GM18502 (cell line): Measurements from ENCODE around the gene MYO16.
"Not testable (repeated sequence)": the region's sequence is repeated elsewhere in the genome, so short reads cannot be mapped to it uniquely, and the experiment has no call there.

Experiments used
- ATAC-seq: cut with Tn5 transposase; IDR thresholded peaks from one replicate; pipeline ENCODE4 v1.9.1; 2021; ENCODE audit warnings: mild to moderate bottlenecking; ENCODE audit not compliant: unreplicated experiment, poor library complexity

MYO16 gene

GRCh38 chr13:109010912-109011311 is 381.5 kb downstream of the MYO16 start:
- no peak for ATAC-seq

GRCh38 chr13:109012115-109012514 is 382.7 kb downstream of the MYO16 start:
- no peak for ATAC-seq

- ATAC-seq = no peak
These were observed 392.1 kb downstream of the MYO16 start for GRCh38 chr13:109021558-109021957.

DNA sequence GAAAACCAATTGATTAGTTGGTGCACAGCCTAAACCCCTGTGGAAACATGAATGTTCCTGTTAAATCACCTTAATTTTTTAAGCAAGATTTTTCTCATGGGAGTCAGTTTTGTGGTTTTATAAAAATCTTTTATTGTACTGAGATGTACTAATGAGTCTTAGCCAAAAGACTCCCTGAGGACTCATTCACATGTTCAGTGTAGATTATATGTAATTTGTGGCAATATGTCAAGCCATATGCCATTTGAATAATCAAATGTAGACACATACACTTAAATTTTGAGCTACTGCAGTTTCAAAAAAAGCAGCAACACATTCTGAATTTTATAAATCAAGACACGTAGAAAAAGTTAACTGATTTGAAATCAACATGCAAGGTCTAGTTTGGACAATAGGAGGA is 395.2 kb downstream of the MYO16 start:
- no peak for ATAC-seq

- no peak for ATAC-seq
These were observed 396.9 kb downstream of the MYO16 start for GRCh38 chr13:109026266-109026665.

DNA sequence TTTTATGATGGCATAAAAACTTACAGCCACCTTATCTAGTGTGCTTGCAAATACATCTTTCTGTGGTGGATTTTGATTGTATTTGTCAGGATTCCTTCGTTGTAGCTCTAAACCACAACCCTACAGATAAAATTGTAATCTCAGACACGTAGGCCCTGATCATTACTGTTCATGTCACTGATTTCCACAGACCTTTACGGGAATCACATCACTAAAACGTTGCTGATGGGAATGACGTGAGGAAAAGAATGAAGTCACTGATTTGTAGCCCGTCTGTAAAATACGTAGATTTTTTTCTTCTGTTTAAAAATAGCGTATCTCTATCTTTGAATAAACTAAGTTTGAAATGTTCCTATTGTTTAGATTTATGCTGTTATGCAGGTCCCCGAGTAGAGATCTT is 399.2 kb downstream of the MYO16 start:
- no peak for ATAC-seq

DNA sequence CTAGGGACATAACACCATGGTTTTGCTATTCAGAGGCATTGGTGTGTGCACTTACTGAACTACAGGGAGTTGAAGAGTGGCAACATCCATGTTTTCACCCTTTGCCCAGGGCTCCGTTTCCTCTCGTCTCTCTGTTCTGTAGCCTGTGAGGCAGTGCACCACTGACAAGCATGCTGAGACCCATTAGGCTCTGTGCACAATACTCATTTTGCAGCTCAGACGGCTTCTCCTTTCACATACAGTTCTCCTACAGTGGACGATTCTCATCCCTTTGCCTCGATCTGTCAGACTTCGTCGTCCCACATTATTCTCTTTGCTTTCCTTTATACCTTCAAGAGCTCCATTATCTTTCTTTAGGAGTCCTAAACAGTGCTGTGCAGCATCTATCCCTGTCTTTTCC is 403.7 kb downstream of the MYO16 start:
- ATAC-seq = no peak

DNA sequence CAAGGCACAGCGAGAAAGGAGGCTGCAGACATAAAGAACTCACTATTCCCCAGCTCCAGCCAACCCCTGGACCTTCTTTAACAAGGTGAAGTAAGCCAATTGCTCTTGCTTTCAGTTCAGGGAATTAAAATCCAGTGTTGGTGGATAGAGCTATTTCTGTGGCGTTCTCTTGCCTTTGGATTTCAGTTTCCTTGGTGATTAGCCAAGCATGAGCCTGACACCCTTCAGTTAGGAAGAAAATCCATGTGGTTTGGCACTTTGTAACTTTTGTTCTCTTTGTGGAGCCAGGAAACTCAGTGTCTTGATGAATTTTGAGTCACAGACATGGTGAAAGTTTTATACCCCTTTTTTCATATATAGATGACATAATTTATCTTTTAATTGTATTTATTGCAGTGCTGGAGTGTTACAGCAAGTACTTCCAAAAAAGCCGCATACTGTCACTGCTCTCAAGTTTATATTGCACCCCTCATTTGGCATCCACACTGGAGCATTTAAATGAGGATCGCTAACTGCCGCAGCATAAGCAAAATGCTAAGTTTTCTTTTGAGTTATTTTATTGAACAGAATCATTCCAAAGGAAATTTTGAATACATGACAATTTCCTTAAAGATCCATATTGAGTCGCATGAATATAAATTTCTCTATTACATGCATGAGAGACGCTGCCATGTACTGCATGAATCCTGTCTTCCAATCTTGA is 406.8 kb downstream of the MYO16 start:
- ATAC-seq = no peak

GRCh38 chr13:109043636-109044035 is 414.2 kb downstream of the MYO16 start:
- no peak for ATAC-seq

DNA sequence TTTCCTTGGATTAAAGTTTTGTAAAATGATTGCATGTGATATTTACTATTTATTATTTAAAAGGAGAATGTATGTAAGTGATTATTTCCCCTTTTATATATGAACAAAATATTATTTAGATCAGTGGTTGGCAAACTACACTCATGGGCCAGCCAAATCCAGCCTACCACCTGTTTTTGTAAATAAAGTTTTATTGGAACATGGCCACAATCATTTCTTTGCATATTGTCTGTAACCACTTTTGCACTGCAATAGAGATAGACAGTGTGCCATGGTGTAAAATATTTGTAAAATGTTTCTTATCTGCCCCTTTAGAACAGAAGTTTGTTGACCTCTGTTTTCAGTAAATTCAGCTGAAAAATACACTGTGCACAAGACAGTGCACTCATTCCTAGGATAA is 426.4 kb downstream of the MYO16 start:
- no peak for ATAC-seq

- ATAC-seq = no peak
These were observed 428.7 kb downstream of the MYO16 start for GRCh38 chr13:109058087-109058486.

- no peak for ATAC-seq
These were observed 443.1 kb downstream of the MYO16 start for GRCh38 chr13:109072505-109072904.

DNA sequence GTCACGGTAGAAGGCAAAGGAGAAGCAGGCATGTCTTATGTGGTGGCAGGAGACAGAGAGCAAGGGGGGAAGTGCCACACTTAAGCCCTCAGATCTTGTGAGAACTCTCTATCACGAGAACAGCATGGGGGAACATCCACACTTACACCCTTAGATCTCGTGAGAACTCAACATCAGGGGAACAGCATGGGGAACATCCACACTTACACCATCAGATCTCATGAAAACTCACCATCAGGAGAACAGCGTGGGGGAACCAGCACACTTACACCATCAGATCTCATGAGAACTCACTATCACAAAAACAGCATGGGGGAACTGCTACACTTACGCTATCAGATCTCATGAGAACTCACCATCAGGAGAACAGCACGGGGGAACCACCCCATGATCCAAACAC is 445.0 kb downstream of the MYO16 start:
- ATAC-seq = no peak

DNA sequence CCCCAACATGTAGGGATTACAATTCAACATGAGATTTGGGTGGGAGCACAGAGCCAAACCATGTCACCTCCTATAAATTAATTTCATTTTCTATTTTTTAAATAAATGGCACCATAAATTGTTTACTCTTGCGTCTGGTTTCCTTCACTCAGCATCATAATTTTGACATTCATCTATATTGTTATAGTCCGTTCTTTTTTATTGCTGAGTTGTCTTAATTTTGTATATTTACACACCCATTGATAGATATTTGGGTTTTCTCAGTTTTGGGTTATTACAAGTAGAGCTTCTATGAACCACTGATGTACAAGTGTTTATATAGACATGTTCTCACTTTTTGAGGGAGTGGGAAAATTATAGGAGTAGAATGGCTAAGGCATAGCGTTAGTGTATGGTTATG is 445.4 kb downstream of the MYO16 start:
- no peak for ATAC-seq

DNA sequence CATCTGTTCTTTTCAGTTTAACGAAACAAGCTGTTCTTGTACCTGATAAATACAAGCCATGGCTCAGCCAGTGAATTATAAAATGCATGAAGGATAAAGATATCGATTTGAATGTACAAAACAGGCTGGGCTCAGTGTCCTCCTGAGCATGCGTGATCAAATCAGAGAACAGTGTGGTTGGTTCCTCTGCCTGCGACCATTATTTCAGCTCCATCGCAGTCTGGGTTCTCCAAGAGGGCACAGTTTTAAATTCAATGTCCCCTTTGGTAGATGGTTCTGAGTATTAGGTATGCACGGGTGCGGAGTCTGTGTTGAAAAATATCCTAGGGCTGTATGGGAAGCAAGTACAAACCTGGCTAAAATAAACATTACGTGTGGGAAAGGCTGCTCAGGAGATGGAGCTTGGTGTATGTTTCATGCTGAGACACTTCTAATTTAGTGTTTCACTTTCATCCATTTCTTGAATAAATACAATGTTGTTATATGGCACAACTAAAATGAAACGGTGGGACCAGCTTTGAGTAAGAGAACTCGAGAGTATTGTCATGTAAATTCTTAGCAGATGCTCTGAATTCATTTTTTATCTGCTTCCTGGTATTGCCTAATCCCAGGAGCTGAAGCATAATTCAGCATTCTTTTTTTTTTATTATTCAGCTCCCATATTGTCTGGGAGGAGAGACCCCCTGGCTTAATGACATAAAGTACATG is 458.7 kb downstream of the MYO16 start:
- no peak for ATAC-seq

DNA sequence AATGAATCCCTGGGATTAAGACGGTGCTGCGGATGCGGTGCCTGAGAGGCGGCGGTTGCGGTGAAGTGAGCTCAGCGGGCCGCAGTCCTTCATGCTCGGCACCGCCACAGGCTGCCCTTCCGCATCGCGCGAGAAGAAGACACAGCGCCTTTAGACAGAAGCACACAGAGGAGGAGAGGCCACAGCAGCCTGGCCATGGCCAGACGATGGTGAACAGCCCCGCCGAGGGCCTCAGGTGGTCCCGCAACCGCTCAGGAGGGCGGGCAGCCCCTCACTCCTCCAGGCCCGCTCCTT is 459.2 kb downstream of the MYO16 start:
- ATAC-seq = no peak

DNA sequence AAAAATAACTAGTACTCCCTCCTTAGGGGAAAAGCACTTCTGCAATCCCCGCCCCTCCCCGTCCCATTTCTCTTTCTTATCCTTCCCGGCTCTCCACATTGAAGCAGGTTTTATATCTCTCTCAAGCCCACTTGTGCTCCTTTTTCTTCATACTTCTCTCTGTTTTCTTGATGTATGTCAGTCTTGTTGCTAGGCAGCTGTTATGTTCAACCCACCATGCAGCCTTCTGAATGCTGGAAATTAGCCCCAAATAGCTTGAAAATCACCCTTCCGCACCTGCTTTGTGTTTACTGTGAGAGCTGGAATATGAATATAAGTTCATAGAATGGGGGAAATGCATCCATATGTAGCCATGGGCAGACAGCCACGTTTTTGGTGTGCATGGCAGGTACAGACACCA is 461.4 kb downstream of the MYO16 start:
- no peak for ATAC-seq

DNA sequence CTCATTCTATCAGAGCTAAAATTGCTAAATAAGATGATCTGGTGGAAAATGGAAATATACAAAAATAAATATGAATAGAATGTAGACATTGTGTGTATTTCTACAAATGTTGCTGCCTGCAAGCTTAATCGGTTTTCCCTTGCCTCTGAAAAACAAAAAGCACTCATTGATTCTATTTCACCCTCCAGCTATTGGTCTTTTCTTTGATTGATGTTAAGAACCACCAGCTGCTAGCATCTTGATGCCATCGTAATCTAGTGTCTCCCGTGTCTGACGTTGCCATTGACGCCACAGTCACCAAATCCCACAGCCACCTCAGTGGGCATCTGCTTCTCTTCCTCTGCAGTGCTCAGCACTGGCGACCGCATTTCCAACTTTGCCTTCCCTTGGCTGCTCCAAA is 461.8 kb downstream of the MYO16 start:
- no peak for ATAC-seq

DNA sequence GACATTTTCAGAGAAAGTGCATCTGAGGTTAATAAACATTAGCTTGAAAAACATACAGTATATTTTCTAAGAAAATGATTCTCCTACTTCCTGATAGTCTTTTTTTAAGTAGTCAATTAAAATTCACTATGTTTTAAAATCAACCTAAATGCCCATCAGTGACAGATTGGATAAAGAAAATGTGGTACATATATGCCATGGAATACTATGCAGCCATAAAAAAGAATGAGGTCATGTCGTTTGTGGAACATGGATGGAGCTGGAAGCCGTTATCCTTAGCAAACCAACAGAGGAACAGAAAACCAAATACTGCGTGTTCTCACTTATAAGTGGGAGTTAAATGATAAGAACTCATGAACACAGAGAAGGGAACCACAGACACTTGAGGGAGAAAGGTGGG is 462.8 kb downstream of the MYO16 start:
- ATAC-seq = not testable (repeated sequence)

- no peak for ATAC-seq
These were observed 464.6 kb downstream of the MYO16 start for GRCh38 chr13:109093998-109094397.

GRCh38 chr13:109095126-109095525 is 465.7 kb downstream of the MYO16 start:
- no peak for ATAC-seq

GRCh38 chr13:109096101-109096500 is 466.7 kb downstream of the MYO16 start:
- no peak for ATAC-seq
